Neural progenitor cell (in vitro differentiated cells): Measurements from ENCODE around the gene PROSER1. TPM values are rescaled to one million over a fixed set of nuclear protein-coding genes. Genes with fewer than 3 reads are reported as not detected.
"Not testable (repeated sequence)": the region's sequence is repeated elsewhere in the genome, so short reads cannot be mapped to it uniquely, and the experiment has no call there.

ENCODE experiments used
- DNase-seq: peaks from one replicate; pipeline ENCODE4 v3.0.0-alpha.2; 2016; ENCODE audit warnings: low spot score
- H2AFZ ChIP-seq: fragments of 200-600 bp; sonication (generic); replicated peaks from 2 replicates; pipeline ENCODE4 v1.6.1; 2016; ENCODE audit warnings: antibody characterized with exemption
- H3F3A ChIP-seq: fragments of 200-600 bp; sonication (generic); 2 replicates; pipeline ENCODE4 v1.6.1; 2016; ENCODE audit warnings: antibody characterized with exemption, low read depth
- H3K27ac ChIP-seq: fragments of 200-600 bp; sonication (generic); 2 replicates; pipeline ENCODE4 v1.5.1; 2016; ENCODE audit warnings: mild to moderate bottlenecking
- H3K27me3 ChIP-seq: fragments of 200-600 bp; sonication (generic); 2 replicates; pipeline ENCODE4 v1.6.1; 2016; ENCODE audit warnings: mild to moderate bottlenecking, moderate library complexity
- H3K36me3 ChIP-seq: fragments of 200-600 bp; sonication (generic); 2 replicates; pipeline ENCODE4 v1.5.1; 2016
- H3K4me1 ChIP-seq: fragments of 200-600 bp; sonication (generic); 2 replicates; pipeline ENCODE4 v1.6.1; 2016; ENCODE audit warnings: mixed run types
- H3K4me2 ChIP-seq: fragments of 200-600 bp; sonication (generic); 2 replicates; pipeline ENCODE4 v1.6.1; 2016
- H3K4me3 ChIP-seq: fragments of 200-600 bp; sonication (generic); 2 replicates; pipeline ENCODE4 v1.5.1; 2016
- H3K79me2 ChIP-seq: fragments of 200-600 bp; sonication (generic); 2 replicates; pipeline ENCODE4 v1.6.1; 2016; ENCODE audit warnings: low read depth
- H3K9ac ChIP-seq: fragments of 200-600 bp; sonication (generic); 2 replicates; pipeline ENCODE4 v1.6.1; 2016
- H3K9me3 ChIP-seq: fragments of 200-600 bp; sonication (generic); 2 replicates; pipeline ENCODE4 v1.5.1; 2016; ENCODE audit warnings: low read depth
- H4K20me1 ChIP-seq: fragments of 200-600 bp; sonication (generic); 2 replicates; pipeline ENCODE4 v1.6.1; 2016; ENCODE audit warnings: low read depth
- H3K27ac Mint-ChIP-seq: 3 replicates; pipeline ENCODE4 v1.8.0; 2021; ENCODE audit warnings: mixed read lengths
- H3K27me3 Mint-ChIP-seq: 2 replicates; pipeline ENCODE4 v1.8.0; 2022; ENCODE audit warnings: low read depth, mild to moderate bottlenecking, inconsistent platforms, moderate library complexity, mixed read lengths; ENCODE audit not compliant: insufficient read depth
- H3K36me3 Mint-ChIP-seq: 3 replicates; pipeline ENCODE4 v1.8.0; 2021; ENCODE audit warnings: mixed read lengths
- H3K4me1 Mint-ChIP-seq: 3 replicates; pipeline ENCODE4 v1.8.0; 2021; ENCODE audit warnings: mixed read lengths
- H3K4me3 Mint-ChIP-seq: 3 replicates; pipeline ENCODE4 v1.8.0; 2021; ENCODE audit warnings: mild to moderate bottlenecking, moderate library complexity, mixed read lengths
- H3K9me3 Mint-ChIP-seq: 3 replicates; pipeline ENCODE4 v1.8.0; 2020; ENCODE audit warnings: mixed read lengths
- EZH2 ChIP-seq: fragments of 200-600 bp; sonication (generic); IDR thresholded peaks from 2 replicates; pipeline ENCODE4 v1.6.1; 2017; ENCODE audit warnings: antibody characterized with exemption, mild to moderate bottlenecking, moderate library complexity
- EZH2phosphoT487 ChIP-seq: fragments of 200-600 bp; sonication (generic); IDR thresholded peaks from 2 replicates; pipeline ENCODE4 v1.6.1; 2017; ENCODE audit warnings: antibody characterized with exemption
- total RNA-seq: library from RNA; depleted of rRNA; stranded (reverse); fragments of >200 nt; gene quantifications from 2 replicates; pipeline ENCODE4 v1.2.3, GENCODE V29; 2015; ENCODE audit warnings: low replicate concordance
- TF ChIP-seq, protein P1 (sequence below): fragments of 200-600 bp; sonication (generic); IDR thresholded peaks from 2 replicates; pipeline ENCODE4 v1.5.1; 2017; ENCODE audit warnings: antibody characterized with exemption, mild to moderate bottlenecking

The PROSER1 gene
- total RNA-seq, 1 donor from 2014 or later = 72.0 TPM

DNA sequence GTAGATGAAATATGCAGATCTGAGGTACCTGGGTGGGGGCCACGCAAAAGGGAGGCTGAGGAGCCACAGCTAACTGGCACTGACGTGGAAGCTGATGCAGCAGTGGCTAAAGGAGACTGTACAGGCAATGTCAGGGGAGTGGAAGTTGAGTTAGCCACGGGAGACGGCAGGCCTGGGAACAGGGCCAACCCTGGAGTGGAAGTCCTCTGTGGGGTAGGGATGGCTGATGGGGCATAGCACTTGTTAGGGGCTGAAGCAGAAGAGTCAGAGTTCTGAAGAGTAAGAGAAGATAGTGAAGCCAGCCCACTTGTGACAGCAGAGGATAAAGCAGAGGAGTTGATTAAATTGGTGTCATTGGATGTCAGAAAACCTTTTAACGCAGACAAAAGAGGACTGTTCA lies 24.4 kb downstream of the PROSER1 start:
- H3K36me3 Mint-ChIP-seq = peaks cover 35% of the 10 kb centered on the region

DNA sequence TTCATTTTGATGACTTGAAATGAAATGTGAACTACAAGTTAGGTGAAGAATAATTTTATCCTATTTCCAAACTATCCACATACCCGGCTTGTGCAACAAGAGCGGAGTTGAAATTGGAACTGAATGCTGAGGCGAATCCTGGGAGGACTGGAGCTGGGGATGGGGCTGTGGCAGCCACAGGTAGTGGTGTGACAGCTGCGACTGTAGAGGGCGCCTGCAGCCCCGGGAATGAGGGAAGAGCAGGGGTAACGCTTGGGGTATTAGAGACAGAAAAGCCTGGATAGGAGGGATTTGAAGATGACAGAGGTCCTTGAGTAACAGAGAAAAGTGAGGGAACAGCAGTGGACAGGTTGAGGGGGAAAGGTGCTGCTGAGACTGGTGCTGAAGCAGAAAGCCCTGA lies 25.3 kb downstream of the PROSER1 start:
- peak; percentile 52 for DNase-seq
- no peak overlapping the region for H3K27ac ChIP-seq
- H3F3A ChIP-seq = peaks cover 16% of the 10 kb centered on the region
- TF ChIP-seq EZH2phosphoT487 = no peak
- TF ChIP-seq, protein P1, sequence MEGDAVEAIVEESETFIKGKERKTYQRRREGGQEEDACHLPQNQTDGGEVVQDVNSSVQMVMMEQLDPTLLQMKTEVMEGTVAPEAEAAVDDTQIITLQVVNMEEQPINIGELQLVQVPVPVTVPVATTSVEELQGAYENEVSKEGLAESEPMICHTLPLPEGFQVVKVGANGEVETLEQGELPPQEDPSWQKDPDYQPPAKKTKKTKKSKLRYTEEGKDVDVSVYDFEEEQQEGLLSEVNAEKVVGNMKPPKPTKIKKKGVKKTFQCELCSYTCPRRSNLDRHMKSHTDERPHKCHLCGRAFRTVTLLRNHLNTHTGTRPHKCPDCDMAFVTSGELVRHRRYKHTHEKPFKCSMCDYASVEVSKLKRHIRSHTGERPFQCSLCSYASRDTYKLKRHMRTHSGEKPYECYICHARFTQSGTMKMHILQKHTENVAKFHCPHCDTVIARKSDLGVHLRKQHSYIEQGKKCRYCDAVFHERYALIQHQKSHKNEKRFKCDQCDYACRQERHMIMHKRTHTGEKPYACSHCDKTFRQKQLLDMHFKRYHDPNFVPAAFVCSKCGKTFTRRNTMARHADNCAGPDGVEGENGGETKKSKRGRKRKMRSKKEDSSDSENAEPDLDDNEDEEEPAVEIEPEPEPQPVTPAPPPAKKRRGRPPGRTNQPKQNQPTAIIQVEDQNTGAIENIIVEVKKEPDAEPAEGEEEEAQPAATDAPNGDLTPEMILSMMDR = peak; percentile 62
- Mint-ChIP-seq H3K4me3 (no peak overlapping the region), H3K9me3 (no peaks in the 10 kb centered on the region), H3K4me1 (no peaks in the 10 kb centered on the region), H3K27ac (no peak overlapping the region), H3K27me3 (no peaks in the 10 kb centered on the region), H3K36me3 (peaks cover 41% of the 10 kb centered on the region)
- no peaks in the 10 kb centered on the region for H3K9me3 ChIP-seq
- H3K36me3 ChIP-seq = peaks cover 18% of the 10 kb centered on the region
- no peak overlapping the region for H3K4me2 ChIP-seq
- no peaks in the 10 kb centered on the region for H3K4me1 ChIP-seq
- peaks cover under 1% of the 10 kb centered on the region for H4K20me1 ChIP-seq
- no peak overlapping the region for H2AFZ ChIP-seq
- H3K79me2 ChIP-seq = no peaks in the 10 kb centered on the region
- H3K27me3 ChIP-seq = no peaks in the 10 kb centered on the region
- H3K9ac ChIP-seq = no peak overlapping the region
- H3K4me3 ChIP-seq = no peak overlapping the region

More for the DNA sequence above, 24.4 kb downstream of the PROSER1 start:
- no peak overlapping the region for H3K9ac ChIP-seq
- DNase-seq = no peak
- Mint-ChIP-seq H3K27me3 (no peaks in the 10 kb centered on the region), H3K27ac (no peak overlapping the region), H3K4me3 (no peak overlapping the region), H3K4me1 (no peaks in the 10 kb centered on the region), H3K9me3 (no peaks in the 10 kb centered on the region)
- peaks cover 6% of the 10 kb centered on the region for H4K20me1 ChIP-seq
- H3F3A ChIP-seq = peaks cover 22% of the 10 kb centered on the region
- no peaks in the 10 kb centered on the region for H3K79me2 ChIP-seq
- H3K4me1 ChIP-seq = no peaks in the 10 kb centered on the region
- peaks cover 18% of the 10 kb centered on the region for H3K36me3 ChIP-seq
- no peak overlapping the region for H3K4me2 ChIP-seq
- no peak overlapping the region for H2AFZ ChIP-seq
- no peaks in the 10 kb centered on the region for H3K27me3 ChIP-seq
- H3K27ac ChIP-seq = no peak overlapping the region
- no peak overlapping the region for H3K4me3 ChIP-seq
- no peak for TF ChIP-seq EZH2phosphoT487
- no peak for TF ChIP-seq EZH2
- TF ChIP-seq, protein P1 = no peak
- H3K9me3 ChIP-seq = no peaks in the 10 kb centered on the region

DNA sequence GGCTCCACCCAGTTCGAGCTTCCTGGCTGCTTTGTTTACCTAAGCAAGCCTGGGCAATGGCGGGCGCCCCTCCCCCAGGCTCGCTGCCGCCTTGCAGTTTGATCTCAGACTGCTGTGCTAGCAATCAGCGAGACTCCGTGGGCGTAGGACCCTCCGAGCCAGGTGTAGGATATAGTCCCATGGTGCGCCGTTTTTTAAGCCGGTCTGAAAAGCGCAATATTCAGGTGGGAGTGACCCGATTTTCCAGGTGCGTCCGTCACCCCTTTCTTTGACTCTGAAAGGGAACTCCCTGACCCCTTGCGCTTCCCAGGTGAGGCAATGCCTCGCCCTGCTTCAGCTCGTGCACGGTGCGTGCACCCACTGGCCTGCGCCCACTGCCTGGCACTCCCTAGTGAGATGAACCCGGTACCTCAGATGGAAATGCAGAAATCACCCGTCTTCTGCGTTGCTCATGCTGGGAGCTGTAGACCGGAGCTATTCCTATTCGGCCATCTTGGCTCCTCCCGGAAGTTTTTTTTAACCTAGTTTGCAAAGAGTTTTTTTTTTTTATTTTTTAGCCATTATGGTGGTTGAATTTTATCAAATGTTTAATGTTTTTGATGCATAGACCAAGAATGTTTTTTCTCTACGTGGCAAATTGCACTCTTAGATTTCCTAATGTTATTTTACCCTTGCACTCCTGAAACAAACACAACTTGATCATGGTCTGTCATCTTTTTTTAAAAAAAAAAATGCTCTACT lies 31.3 kb downstream of the PROSER1 start:
- not testable (repeated sequence) for H3K27me3 Mint-ChIP-seq, H3K27ac Mint-ChIP-seq, H3K4me1 Mint-ChIP-seq, H3K27ac ChIP-seq, H3K4me3 ChIP-seq, H3K4me1 ChIP-seq, H3K27me3 ChIP-seq, DNase-seq, H3K36me3 ChIP-seq, H3K9me3 Mint-ChIP-seq, H3F3A ChIP-seq, H3K9me3 ChIP-seq, H3K9ac ChIP-seq, H3K79me2 ChIP-seq, H4K20me1 ChIP-seq, H3K4me3 Mint-ChIP-seq
- H3K4me2 ChIP-seq = peak overlapping the region; percentile 4
- peak overlapping the region; percentile 50 for H2AFZ ChIP-seq
- H3K36me3 Mint-ChIP-seq = peaks cover 21% of the 10 kb centered on the region

DNA sequence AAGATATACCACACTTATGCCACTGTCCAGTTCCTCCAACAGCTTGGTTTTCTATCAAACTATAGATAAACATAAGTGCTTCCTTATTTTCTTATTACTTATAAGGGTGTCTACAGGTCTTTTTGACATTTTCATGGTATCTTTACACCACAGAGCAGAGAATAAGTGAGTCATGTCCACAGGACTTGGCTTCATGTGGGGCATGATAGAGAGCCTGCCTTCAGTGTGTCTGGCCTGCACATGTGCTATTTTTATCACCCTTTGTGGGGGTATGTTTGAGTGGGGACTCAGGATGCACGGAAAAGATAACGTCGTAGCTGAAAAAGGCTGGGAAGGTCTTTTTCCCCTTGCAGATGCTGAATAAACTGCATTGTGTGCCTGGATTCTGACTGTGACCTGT lies 39.1 kb downstream of the PROSER1 start:
- Mint-ChIP-seq H3K36me3 (no peaks in the 10 kb centered on the region), H3K4me3 (no peak overlapping the region)
- no peaks in the 10 kb centered on the region for H3K79me2 ChIP-seq

More for the DNA sequence above, 39.1 kb downstream of the PROSER1 start:
- Histone ChIP-seq H3K9me3 (no peaks in the 10 kb centered on the region), H4K20me1 (no peaks in the 10 kb centered on the region), H3K4me1 (no peaks in the 10 kb centered on the region), H3K27ac (no peak overlapping the region), H3K27me3 (no peaks in the 10 kb centered on the region), H2AFZ (peak overlapping the region; percentile 3), H3K36me3 (no peaks in the 10 kb centered on the region), H3K4me3 (no peak overlapping the region), H3K9ac (no peak overlapping the region), H3F3A (no peaks in the 10 kb centered on the region), H3K4me2 (no peak overlapping the region)
- no peak overlapping the region for H3K27ac Mint-ChIP-seq
- no peaks in the 10 kb centered on the region for H3K27me3 Mint-ChIP-seq
- no peaks in the 10 kb centered on the region for H3K9me3 Mint-ChIP-seq
- no peak for DNase-seq
- H3K4me1 Mint-ChIP-seq = no peaks in the 10 kb centered on the region
- TF ChIP-seq EZH2phosphoT487 (no peak), EZH2 (no peak)
- TF ChIP-seq, protein P1 = no peak
